ENCODE measurements around the gene TINAG.

Gene TINAG

DNA sequence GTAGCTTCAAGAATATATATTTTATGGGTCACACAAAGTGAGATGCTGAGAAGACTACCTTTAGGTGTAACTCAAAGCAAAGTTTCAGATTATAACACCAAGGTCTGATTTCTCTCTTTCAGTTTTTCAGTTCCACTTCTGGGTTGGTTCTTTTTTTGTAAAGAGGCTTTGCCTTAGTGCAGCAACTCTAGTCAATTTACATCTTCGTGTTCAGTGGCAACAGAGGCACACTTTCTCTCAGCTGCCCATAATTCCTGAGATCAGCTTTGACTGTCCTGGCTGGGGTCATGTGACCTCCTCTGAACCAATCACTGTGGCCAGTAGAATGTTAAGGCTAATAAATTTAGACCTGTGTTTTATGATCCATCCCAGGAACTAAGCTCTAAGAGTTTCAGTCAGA lies 120.2 kb downstream of the TINAG start:
- no peak for DNase-seq (ENCODE audit: low read depth in 2 of 2)

GRCh38 chr6:54431466-54431865 lies 123.2 kb downstream of the TINAG start:
- DNase-seq (ENCODE audit: low read depth in 2 of 2) = no peak

Data from stimulated activated CD8-positive, alpha-beta memory T cell treated with anti-CD3 and anti-CD28 coated beads, Interleukin-2, amount 100 ng/mL, for 1 hour (primary cell).